DMS153 treated with DMSO at 0.1 percent for 48 hours (cell line): ENCODE measurements around the gene PTX3.

Experiments
- DNase-seq: peaks from one replicate; lab custom pipeline; 2025; ENCODE audit not compliant: unreplicated experiment; lab: John Stamatoyannopoulos, UW

The PTX3 gene

GRCh38 chr3:157471064-157471463 is 34.4 kb downstream of the PTX3 start:
- no peak for DNase-seq

- DNase-seq = no peak
Observed at GRCh38 chr3:157472648-157473047, 36.0 kb downstream of the PTX3 start.

GRCh38 chr3:157475921-157476414 is 39.3 kb downstream of the PTX3 start:
- no peak for DNase-seq

GRCh38 chr3:157477441-157477840 is 40.8 kb downstream of the PTX3 start:
- DNase-seq = no peak

GRCh38 chr3:157479464-157480243 is 43.0 kb downstream of the PTX3 start:
- no peak for DNase-seq

GRCh38 chr3:157487339-157487738 is 50.7 kb downstream of the PTX3 start:
- DNase-seq = no peak

- no peak for DNase-seq
Observed at GRCh38 chr3:157488144-157488543, 51.5 kb downstream of the PTX3 start.

GRCh38 chr3:157491136-157491535 is 54.5 kb downstream of the PTX3 start:
- no peak for DNase-seq
